GM03348 (cell line): Measurements from ENCODE around the gene MAST2.

Source experiments
- DNase-seq: peaks from one replicate; pipeline ENCODE4 v3.0.0; 2012; ENCODE audit warnings: low spot score

MAST2 gene

GRCh38 chr1:46065405-46065804 is 262.0 kb downstream of the MAST2 start:
- DNase-seq, result no peak

- DNase-seq, result no peak
Observed at GRCh38 chr1:46067652-46068051, 264.2 kb downstream of the MAST2 start.

GRCh38 chr1:46068525-46068924 is 265.1 kb downstream of the MAST2 start:
- no peak for DNase-seq

GRCh38 chr1:46070164-46070814 is 266.9 kb downstream of the MAST2 start:
- DNase-seq, result no peak

GRCh38 chr1:46072975-46073374 is 269.6 kb downstream of the MAST2 start:
- no peak for DNase-seq

GRCh38 chr1:46076343-46076742 is 272.9 kb downstream of the MAST2 start:
- DNase-seq, result no peak

- DNase-seq, result no peak
Observed at GRCh38 chr1:46077644-46078043, 274.2 kb downstream of the MAST2 start.

GRCh38 chr1:46080257-46080656 is 276.8 kb downstream of the MAST2 start:
- no peak for DNase-seq

GRCh38 chr1:46081206-46081605 is 277.8 kb downstream of the MAST2 start:
- no peak for DNase-seq

- DNase-seq, result no peak
Observed at GRCh38 chr1:46081619-46082018, 278.2 kb downstream of the MAST2 start.

- DNase-seq, result no peak
Observed at GRCh38 chr1:46083579-46083978, 280.2 kb downstream of the MAST2 start.

- DNase-seq, result peak; percentile 34
Observed at GRCh38 chr1:46084553-46085451, 281.4 kb downstream of the MAST2 start.
